Hematopoietic multipotent progenitor cell (in vitro differentiated cells): ENCODE results near the gene RMC1. TPM values are rescaled to one million over a fixed set of nuclear protein-coding genes. Genes with fewer than 3 reads are reported as not detected.

Experiments used
- DNase-seq, 3 donors: peaks; one replicate each; pipeline ENCODE4 v3.0.0-alpha.2; 2011 to 2015; ENCODE audit warnings: low read depth in 2 of 3, low spot score in 2 of 3
- small RNA-seq: library from RNA; depleted of rRNA; stranded (forward); fragments of <200 nt; gene quantifications from one replicate; pipeline ENCODE3, GENCODE V24; 2012
- total RNA-seq: library from RNA; depleted of rRNA; stranded (reverse); fragments of >200 nt; gene quantifications from one replicate; pipeline ENCODE4 v1.2.3, GENCODE V29; 2012

The RMC1 gene
- total RNA-seq, 1 donor, result 26.4 TPM

- no peak for DNase-seq
These were observed 75.8 kb downstream of the RMC1 start for GRCh38 chr18:23578891-23579653.

DNA sequence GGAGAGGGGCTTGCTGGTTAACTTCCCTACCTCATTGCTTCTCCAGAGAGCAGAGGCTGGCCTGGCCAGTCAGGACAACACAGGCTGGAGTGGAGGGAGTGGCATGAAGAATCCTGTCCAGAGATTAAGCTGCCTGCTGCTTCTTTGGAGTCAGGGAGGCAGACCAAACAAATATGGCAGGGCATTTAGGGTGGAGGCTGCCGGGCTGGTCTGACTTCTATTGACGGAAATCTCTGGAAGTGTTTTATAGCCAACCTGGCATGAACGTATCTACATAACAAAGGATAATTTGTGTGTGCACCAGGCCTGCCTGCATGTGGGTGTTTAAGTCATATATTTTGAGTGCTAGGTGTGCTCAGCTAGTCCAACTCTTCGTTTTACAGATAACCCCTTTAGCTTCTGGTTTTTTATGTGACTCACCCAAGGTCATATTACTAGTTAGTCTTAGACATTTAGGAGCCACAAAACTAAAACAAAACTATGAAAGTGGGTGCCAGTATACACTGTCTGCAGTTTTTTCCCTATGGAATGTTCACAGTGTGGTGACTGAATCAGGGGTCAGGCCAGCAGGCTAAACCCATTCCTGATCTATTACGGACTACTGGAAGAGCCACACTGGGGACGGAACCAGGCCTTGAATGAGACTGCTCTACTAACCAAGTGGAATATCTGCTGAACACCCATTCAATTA lies 77.5 kb downstream of the RMC1 start:
- no peak for DNase-seq

Small RNAs within 50 kb of the gene (small RNA-seq; reads per million reads assigned to genes)
- not detected for gene AC026634.1
- gene RF00019, result not detected

Other genes with a start within 250 kb of the RMC1 start
- gene RIOK3, start 50.2 kb upstream of the RMC1 start, total RNA-seq, result 28.3 TPM
- 20.5 TPM for gene NPC1, start 83.0 kb downstream of the RMC1 start, total RNA-seq
- under 0.01 TPM for gene ANKRD29, start 159.4 kb downstream of the RMC1 start, total RNA-seq
- 2.4 TPM for gene LAMA3, start 185.9 kb downstream of the RMC1 start, total RNA-seq